Right atrium auricular region (tissue), 2 donors: ENCODE results near the gene IRGM. TPM values are rescaled to one million over a fixed set of nuclear protein-coding genes. Genes with fewer than 3 reads are reported as not detected.
"Not testable (repeated sequence)": the region's sequence is repeated elsewhere in the genome, so short reads cannot be mapped to it uniquely, and the experiment has no call there.

Source experiments
- DNase-seq: peaks from one replicate; pipeline ENCODE4 v3.0.0-alpha.2; 2019; ENCODE audit warnings: low spot score
- H3K27ac ChIP-seq, 2 donors: fragments of 200-600 bp; sonication (generic); 1 replicate in 1 of 2; 2 replicates in 1 of 2; pipeline ENCODE4 v1.5.1; 2016 to 2019
- H3K27me3 ChIP-seq, 2 donors: fragments of 200-600 bp; sonication (generic); one replicate each; pipeline versions ENCODE4 v1.5.1 to v1.6.0; 2017 to 2019
- H3K36me3 ChIP-seq: fragments of 200-600 bp; sonication (generic); one replicate; pipeline ENCODE4 v1.5.1; 2016
- H3K4me1 ChIP-seq, 2 donors: fragments of 200-600 bp; sonication (generic); one replicate each; pipeline versions ENCODE4 v1.5.1 to v1.6.0; 2017 to 2019
- H3K4me3 ChIP-seq, 2 donors: fragments of 200-600 bp; sonication (generic); 1 replicate in 1 of 2; 2 replicates in 1 of 2; pipeline ENCODE4 v1.5.1; 2017 to 2019; ENCODE audit warnings: mild to moderate bottlenecking in 1 of 2, moderate library complexity in 1 of 2
- H3K9me3 ChIP-seq, 2 donors: fragments of 200-600 bp; sonication (generic); one replicate each; pipeline ENCODE4 v1.5.1; 2019
- total RNA-seq, 2 donors: library from RNA; depleted of rRNA; stranded (reverse); fragments of >200 nt; gene quantifications; one replicate each; pipeline ENCODE4 v1.1.0, GENCODE V29; 2016
- TF ChIP-seq, protein P1 (sequence below), 2 donors: fragments of 200-600 bp; sonication (generic); IDR thresholded peaks; one replicate each; pipeline ENCODE4 v1.5.1; 2019; ENCODE audit warnings: antibody characterized with exemption in 2 of 2

IRGM gene
- total RNA-seq, 2 donors from 2014 or later = not detected

DNA sequence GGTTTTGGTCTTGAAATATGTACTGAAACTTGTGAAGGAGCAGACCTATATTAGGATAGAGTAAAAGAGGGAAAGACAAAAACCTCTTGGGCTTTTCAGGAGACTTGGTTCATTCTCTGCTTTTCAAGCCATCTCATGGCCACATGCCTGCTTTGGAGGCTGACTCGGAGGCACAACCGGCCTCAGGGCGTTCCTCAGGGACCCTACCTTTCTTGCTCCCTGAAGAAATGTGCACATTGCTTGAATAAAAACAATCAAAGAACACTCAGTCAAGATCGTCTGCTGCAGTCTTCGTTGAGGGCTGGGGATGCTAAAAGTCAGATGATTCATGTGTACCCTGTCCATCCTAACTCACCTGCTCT is 994 bp downstream of the IRGM start:
- Histone ChIP-seq H3K36me3 (no peaks in the 10 kb centered on the region), H3K4me1 (no peaks in the 10 kb centered on the region), H3K4me3 (no peak overlapping the region), H3K9me3 (no peaks in the 10 kb centered on the region), H3K27me3 (no peaks in the 10 kb centered on the region), H3K27ac (no peak overlapping the region)
- no peak for DNase-seq
- TF ChIP-seq, protein P1, sequence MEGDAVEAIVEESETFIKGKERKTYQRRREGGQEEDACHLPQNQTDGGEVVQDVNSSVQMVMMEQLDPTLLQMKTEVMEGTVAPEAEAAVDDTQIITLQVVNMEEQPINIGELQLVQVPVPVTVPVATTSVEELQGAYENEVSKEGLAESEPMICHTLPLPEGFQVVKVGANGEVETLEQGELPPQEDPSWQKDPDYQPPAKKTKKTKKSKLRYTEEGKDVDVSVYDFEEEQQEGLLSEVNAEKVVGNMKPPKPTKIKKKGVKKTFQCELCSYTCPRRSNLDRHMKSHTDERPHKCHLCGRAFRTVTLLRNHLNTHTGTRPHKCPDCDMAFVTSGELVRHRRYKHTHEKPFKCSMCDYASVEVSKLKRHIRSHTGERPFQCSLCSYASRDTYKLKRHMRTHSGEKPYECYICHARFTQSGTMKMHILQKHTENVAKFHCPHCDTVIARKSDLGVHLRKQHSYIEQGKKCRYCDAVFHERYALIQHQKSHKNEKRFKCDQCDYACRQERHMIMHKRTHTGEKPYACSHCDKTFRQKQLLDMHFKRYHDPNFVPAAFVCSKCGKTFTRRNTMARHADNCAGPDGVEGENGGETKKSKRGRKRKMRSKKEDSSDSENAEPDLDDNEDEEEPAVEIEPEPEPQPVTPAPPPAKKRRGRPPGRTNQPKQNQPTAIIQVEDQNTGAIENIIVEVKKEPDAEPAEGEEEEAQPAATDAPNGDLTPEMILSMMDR (IDR thresholded peaks at IDR 0.05) = no peak

DNA sequence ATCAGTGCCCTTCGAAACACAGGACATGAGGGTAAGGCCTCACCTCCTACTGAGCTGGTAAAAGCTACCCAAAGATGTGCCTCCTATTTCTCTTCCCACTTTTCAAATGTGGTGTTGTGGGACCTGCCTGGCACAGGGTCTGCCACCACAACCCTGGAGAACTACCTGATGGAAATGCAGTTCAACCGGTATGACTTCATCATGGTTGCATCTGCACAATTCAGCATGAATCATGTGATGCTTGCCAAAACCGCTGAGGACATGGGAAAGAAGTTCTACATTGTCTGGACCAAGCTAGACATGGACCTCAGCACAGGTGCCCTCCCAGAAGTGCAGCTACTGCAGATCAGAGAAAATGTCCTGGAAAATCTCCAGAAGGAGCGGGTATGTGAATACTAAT is 1.9 kb downstream of the IRGM start:
- H3K27ac ChIP-seq = no peak overlapping the region
- no peaks in the 10 kb centered on the region for H3K27me3 ChIP-seq
- H3K36me3 ChIP-seq = no peaks in the 10 kb centered on the region
- no peaks in the 10 kb centered on the region for H3K9me3 ChIP-seq
- TF ChIP-seq, protein P1 (IDR thresholded peaks at IDR 0.05) = no peak
- no peak overlapping the region for H3K4me3 ChIP-seq
- DNase-seq = no peak
- no peaks in the 10 kb centered on the region for H3K4me1 ChIP-seq

DNA sequence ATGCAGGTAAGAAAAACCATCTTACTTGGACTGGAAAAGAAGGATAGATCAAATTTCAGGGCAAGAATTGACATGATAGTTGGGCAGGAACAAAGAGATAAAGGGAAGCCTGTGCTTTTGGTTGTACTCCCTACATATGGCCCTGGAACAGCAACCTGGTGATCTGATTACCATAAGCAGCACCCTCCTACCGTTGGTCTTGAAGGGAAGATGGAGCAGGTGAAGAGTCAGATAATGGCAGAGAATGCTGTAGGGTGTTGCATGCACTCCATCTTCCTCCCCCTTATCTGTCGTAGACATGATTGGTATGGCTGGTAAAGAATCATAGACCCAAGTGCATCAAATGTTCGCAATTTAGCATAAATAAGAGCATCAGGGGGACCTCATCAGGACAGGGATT is 4.7 kb downstream of the IRGM start:
- Histone ChIP-seq H3K27me3 (no peaks in the 10 kb centered on the region), H3K9me3 (no peaks in the 10 kb centered on the region), H3K36me3 (no peaks in the 10 kb centered on the region), H3K4me1 (no peaks in the 10 kb centered on the region), H3K4me3 (no peak overlapping the region), H3K27ac (no peak overlapping the region)
- TF ChIP-seq, protein P1 (IDR thresholded peaks at IDR 0.05) = no peak
- DNase-seq = no peak

DNA sequence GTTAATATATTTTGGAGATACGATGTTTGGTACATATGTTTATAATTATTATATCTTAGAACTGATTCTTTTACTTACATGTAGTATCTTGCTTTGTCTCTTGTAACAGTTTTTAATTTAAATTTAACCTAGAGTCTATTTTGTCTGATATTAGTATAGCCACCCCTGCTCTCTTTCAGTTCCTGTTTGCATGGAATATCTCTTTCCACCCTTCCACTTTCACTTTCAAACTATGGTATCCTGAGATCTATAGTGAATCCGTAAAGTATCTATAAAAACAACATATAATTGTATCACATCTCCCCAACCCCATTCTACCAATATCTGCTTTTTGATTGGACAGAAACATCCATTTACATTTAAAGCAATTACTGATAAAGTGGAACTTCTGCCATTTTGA is 7.2 kb downstream of the IRGM start:
- Histone ChIP-seq H3K27me3 (no peaks in the 10 kb centered on the region), H3K36me3 (no peaks in the 10 kb centered on the region), H3K4me3 (no peak overlapping the region), H3K27ac (no peak overlapping the region), H3K4me1 (no peaks in the 10 kb centered on the region), H3K9me3 (no peaks in the 10 kb centered on the region)
- DNase-seq = no peak
- TF ChIP-seq, protein P1 (IDR thresholded peaks at IDR 0.05) = no peak

DNA sequence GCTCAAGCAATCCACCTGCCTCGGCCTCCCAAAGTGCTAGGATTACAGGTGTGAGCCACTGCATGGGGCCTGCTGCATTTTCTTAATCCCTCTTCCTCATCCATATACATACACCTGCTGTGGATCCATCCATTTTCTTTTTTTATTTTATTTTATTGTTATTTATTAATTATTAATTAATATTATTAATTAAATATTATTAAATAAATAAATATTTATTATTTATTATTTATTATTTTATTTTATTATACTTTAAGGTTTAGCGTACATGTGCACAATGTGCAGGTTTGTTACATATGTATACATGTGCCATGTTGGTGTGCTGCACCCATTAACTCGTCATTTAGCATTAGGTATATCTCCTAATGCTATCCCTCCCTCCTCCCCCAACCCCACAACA is 10.4 kb downstream of the IRGM start:
- H3K4me3 ChIP-seq, H3K27ac ChIP-seq, H3K4me1 ChIP-seq, H3K27me3 ChIP-seq, DNase-seq, H3K9me3 ChIP-seq, H3K36me3 ChIP-seq: not testable (repeated sequence)

DNA sequence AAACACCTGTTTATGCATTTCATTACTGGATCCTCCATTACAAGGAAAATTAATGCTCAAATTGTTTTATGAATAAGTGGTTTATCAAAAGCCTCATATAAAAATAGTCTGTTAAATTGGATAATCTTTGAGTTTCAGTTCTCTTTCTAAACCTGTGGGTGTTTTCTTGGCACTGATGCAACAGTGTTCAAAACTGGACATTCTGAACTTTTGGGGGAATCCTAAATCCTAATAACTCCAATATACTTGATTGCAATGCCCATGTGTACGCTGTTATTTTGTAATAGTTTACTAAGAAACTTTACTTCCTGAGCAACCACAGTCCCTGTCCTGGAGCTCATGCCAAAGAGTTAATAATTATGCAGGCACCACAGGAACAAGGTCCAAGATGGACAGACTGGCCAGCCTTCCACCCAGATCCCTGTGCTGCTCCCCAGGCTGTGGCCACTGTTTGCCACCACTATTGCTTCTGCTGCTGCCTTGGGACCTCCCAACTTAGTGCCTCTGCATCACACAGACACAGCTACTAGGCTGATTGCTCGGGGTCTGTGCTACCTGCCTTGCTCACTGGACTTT is 14.0 kb downstream of the IRGM start:
- no peaks in the 10 kb centered on the region for H3K36me3 ChIP-seq
- TF ChIP-seq, protein P1 (IDR thresholded peaks at IDR 0.05) = no peak
- H3K4me1 ChIP-seq = no peaks in the 10 kb centered on the region
- no peaks in the 10 kb centered on the region for H3K27me3 ChIP-seq
- DNase-seq = no peak
- H3K4me3 ChIP-seq = no peak overlapping the region
- no peak overlapping the region for H3K27ac ChIP-seq
- H3K9me3 ChIP-seq = peaks cover 0 to 21% of the 10 kb centered on the region in 2 donors
